Brain microvascular endothelial cell (primary cell): ENCODE data around the gene MUC15.
A peak's percentile ranks its signal among the peaks of the same experiment; 100 is the strongest.
"Not testable (repeated sequence)": the region's sequence is repeated elsewhere in the genome, so short reads cannot be mapped to it uniquely, and the experiment has no call there.

Experiments
- DNase-seq: peaks from one replicate; pipeline ENCODE4 v3.0.0-alpha.2; 2020
- H3K27ac ChIP-seq: fragments of 250-450 bp; sonication (Bioruptor Pico); 2 replicates; pipeline ENCODE4 v1.5.1; 2020; ENCODE audit warnings: mild to moderate bottlenecking, moderate library complexity
- H3K27me3 ChIP-seq: fragments of 250-450 bp; sonication (Bioruptor Pico); replicated peaks from 2 replicates; pipeline ENCODE4 v1.5.1; 2020; ENCODE audit warnings: mild to moderate bottlenecking
- H3K36me3 ChIP-seq: fragments of 250-450 bp; sonication (Bioruptor Pico); replicated peaks from 2 replicates; pipeline ENCODE4 v1.5.1; 2020; ENCODE audit warnings: mild to moderate bottlenecking
- H3K4me3 ChIP-seq: 2 replicates; pipeline ENCODE4 v1.5.1; 2011; ENCODE audit warnings: low read depth, mild to moderate bottlenecking, control low read depth, low read length, moderate library complexity
- CTCF ChIP-seq: IDR thresholded peaks from 2 replicates; pipeline ENCODE4 v1.5.1; 2011; ENCODE audit warnings: low read depth, mild to moderate bottlenecking, moderate library complexity, low read length, control low read depth, inconsistent platforms; ENCODE audit errors: missing control alignments
- in situ Hi-C: cut with HindIII; loops from 2 replicates; pipeline ENCODE4 v1.10.0; 2017; ENCODE audit warnings: low sequenced_read_pairs, low pct_ligation_motif_present

MUC15 gene

DNA sequence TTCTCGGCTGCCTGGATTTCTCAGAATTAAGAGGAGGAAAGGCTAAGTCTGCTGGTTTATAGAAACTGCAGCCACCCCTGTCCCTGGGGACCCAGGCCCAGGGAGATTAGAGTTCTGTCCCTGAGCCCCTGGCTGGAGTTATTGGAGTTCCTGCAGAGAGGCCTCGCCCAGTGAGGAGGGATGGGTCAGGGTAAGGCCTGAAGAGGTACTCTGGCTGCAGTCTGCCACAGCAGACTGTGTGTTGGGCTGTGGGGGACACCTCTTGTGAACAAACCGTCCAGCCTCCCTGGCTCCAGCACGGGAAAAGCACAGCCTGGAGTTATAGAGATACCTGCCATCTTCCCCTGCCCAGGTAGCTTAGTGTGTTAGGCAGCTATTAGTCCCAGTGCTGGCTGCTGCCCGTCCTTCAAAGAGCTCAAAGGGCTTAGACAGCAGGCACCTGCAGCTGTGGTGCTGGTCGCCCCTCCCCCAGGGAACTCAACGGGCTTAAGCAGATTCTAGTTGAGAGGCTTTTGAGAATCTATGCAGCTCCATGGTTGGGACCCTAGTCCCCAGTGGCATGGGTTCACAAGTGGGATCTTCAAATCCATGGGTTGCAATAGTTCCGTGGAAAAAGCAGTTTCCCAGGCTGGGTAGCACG lies 36.6 kb upstream of the MUC15 start:
- Histone ChIP-seq H3K27me3 (no peaks in the 10 kb centered on the region), H3K4me3 (no peak overlapping the region), H3K36me3 (no peaks in the 10 kb centered on the region), H3K27ac (no peak overlapping the region)
- no peak for TF ChIP-seq CTCF
- in situ Hi-C loops: no loop called here
- DNase-seq: no peak

GRCh38 chr11:26607725-26608506 lies 35.9 kb upstream of the MUC15 start:
- no peak overlapping the region for H3K27ac ChIP-seq

DNA sequence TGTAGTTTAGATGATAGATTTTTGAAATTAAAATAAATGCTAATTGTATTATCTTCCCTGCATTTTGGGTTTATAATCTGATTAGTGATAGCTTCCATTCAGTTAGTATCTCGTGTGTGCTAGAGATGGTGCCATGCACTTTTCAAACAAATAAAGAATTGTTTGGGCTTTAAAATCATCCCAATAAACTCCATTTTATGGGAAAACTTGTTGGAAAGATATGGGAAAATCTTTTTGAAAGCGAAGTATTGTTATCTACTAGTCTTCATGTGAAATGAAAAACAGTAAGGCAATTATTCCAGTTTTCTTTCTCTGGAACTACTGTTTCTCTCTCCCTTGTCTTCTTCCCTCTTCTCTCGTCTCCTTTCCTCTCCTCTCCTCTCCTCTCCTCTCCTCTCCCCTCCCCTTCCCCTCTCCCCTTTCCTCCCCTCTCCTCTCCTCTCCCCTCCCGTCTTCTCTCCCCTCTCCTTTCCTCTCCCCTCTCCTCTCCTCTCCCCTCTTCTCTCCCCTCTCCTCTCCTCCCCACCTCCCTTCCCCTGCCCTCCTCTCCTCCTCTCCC lies 27.9 kb upstream of the MUC15 start:
- DNase-seq: no peak
- TF ChIP-seq CTCF: no peak
- no peaks in the 10 kb centered on the region for H3K36me3 ChIP-seq
- no peak overlapping the region for H3K27ac ChIP-seq
- H3K4me3 ChIP-seq: no peak overlapping the region
- in situ Hi-C loops: no loop called here
- H3K27me3 ChIP-seq: no peaks in the 10 kb centered on the region

More at GRCh38 chr11:26607725-26608506, 35.9 kb upstream of the MUC15 start:
- no peak overlapping the region for H3K4me3 ChIP-seq
- H3K36me3 ChIP-seq: no peaks in the 10 kb centered on the region
- in situ Hi-C loops: no loop called here
- no peak for DNase-seq
- no peaks in the 10 kb centered on the region for H3K27me3 ChIP-seq
- no peak for TF ChIP-seq CTCF

DNA sequence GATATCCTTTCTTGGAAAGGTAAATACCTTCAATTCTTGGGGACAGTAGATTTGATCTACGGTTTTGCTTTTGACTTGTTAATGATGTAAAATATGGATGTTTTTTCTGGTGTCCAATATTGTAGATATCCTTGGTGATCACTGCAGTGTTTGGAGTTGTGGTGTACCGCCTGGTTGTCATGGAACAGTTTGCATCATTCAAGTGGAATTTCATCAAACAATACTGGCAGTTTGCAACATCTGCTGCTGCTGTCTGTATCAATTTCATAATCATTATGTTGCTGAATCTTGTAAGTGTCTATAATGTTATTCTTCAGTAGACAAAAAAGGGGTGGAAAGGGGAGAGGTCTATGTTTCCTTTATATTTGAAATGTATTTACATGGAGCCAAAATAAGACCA lies 27.4 kb upstream of the MUC15 start:
- peak; percentile 84 for DNase-seq
- in situ Hi-C loops: no loop called here
- TF ChIP-seq CTCF: no peak
- Histone ChIP-seq H3K36me3 (no peaks in the 10 kb centered on the region), H3K27ac (no peak overlapping the region), H3K4me3 (no peak overlapping the region), H3K27me3 (no peaks in the 10 kb centered on the region)

GRCh38 chr11:26597899-26598298 lies 25.8 kb upstream of the MUC15 start:
- in situ Hi-C loops: no loop called here
- no peak overlapping the region for H3K27ac ChIP-seq
- no peak for DNase-seq
- no peak overlapping the region for H3K4me3 ChIP-seq
- H3K27me3 ChIP-seq: no peaks in the 10 kb centered on the region
- TF ChIP-seq CTCF: no peak
- H3K36me3 ChIP-seq: no peaks in the 10 kb centered on the region

GRCh38 chr11:26597049-26597689 lies 25.1 kb upstream of the MUC15 start:
- in situ Hi-C loops, H3K27ac ChIP-seq, H3K36me3 ChIP-seq, H3K4me3 ChIP-seq, DNase-seq, H3K27me3 ChIP-seq: not testable (repeated sequence)

DNA sequence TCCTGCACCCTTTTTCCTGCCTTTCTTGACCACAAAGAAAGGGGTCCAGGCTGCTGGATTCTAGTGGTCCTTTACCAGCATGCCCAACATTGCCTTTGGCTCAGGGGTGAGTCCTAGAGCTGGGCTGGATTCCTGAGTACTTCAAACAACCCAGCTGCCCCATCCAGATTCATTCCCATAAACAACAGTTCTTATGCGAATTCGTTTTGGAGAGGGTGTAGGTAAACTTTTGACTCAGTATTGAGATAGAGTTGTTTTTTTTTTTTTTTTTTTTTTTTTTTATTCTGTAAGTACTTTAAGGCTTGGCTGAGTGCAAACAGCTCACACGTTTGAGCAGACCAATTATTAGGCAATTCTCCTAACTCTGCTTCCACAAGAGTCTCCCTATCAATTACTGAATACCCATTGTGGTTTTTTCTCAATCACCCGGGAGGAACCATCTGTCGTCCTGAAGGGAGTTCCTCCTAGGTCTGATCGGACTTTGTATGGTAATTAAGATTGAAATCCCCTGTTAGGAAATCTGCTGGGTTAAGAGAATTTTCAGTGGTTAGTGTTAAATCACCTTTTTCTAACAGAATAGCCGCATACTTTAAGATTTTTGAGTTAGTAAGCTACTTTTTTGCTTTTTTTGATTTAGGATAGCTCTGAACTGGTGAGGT lies 23.3 kb upstream of the MUC15 start:
- H3K4me3 ChIP-seq, H3K36me3 ChIP-seq, H3K27ac ChIP-seq, DNase-seq, H3K27me3 ChIP-seq, in situ Hi-C loops: not testable (repeated sequence)
